Subcutaneous adipose tissue (tissue), 4 donors: ENCODE data around the gene LMO1. TPM values are rescaled to one million over a fixed set of nuclear protein-coding genes. Genes with fewer than 3 reads are reported as not detected.

Source experiments
- total RNA-seq, 4 donors: library from RNA; depleted of rRNA; stranded (reverse); fragments of >200 nt; gene quantifications; one replicate each; pipeline ENCODE4 v1.1.0, GENCODE V29; 2016
- TF ChIP-seq, protein P1 (sequence below): fragments of 450-650 bp; IDR thresholded peaks from one replicate; pipeline ENCODE4 v1.5.1; 2016; ENCODE audit warnings: low read depth, mild to moderate bottlenecking, control low read depth, antibody characterized with exemption, moderate library complexity

LMO1 gene
- total RNA-seq, 4 donors from 2014 or later: not detected

DNA sequence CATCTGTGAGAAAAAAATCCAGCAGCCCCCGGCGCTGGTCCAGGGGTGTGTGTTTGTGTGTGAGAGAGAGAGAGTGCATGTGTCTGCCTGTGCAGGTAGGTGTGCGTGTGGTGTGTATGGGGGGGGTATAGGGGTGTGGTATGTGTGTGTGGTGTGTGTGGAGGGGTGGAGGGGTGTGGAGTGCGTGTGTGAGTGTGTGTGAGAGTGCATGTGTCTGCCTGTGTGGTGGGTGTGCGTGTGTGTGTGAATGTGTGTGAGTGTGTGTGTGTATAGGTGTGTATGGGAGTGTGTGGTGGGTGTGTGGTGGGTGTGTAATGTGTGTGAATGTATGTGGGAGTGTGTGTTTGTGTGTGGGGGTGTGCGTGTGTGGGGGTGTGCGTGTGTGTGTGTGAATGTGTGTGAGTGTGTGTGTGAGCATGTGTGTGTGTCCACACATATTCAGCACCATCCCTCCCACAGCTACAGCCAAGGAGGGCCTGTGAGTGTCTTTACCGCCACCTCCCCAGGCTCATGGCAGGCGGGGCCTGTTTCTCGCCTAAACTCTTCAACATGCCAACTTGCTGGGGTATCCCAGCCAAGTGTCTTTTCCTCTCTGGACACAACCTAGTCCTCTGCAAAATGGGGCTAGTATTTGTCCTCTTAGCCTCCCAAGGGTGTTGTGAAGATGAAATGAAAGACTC, 11.9 kb downstream of the LMO1 start:
- TF ChIP-seq, protein P1, sequence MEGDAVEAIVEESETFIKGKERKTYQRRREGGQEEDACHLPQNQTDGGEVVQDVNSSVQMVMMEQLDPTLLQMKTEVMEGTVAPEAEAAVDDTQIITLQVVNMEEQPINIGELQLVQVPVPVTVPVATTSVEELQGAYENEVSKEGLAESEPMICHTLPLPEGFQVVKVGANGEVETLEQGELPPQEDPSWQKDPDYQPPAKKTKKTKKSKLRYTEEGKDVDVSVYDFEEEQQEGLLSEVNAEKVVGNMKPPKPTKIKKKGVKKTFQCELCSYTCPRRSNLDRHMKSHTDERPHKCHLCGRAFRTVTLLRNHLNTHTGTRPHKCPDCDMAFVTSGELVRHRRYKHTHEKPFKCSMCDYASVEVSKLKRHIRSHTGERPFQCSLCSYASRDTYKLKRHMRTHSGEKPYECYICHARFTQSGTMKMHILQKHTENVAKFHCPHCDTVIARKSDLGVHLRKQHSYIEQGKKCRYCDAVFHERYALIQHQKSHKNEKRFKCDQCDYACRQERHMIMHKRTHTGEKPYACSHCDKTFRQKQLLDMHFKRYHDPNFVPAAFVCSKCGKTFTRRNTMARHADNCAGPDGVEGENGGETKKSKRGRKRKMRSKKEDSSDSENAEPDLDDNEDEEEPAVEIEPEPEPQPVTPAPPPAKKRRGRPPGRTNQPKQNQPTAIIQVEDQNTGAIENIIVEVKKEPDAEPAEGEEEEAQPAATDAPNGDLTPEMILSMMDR: no peak

DNA sequence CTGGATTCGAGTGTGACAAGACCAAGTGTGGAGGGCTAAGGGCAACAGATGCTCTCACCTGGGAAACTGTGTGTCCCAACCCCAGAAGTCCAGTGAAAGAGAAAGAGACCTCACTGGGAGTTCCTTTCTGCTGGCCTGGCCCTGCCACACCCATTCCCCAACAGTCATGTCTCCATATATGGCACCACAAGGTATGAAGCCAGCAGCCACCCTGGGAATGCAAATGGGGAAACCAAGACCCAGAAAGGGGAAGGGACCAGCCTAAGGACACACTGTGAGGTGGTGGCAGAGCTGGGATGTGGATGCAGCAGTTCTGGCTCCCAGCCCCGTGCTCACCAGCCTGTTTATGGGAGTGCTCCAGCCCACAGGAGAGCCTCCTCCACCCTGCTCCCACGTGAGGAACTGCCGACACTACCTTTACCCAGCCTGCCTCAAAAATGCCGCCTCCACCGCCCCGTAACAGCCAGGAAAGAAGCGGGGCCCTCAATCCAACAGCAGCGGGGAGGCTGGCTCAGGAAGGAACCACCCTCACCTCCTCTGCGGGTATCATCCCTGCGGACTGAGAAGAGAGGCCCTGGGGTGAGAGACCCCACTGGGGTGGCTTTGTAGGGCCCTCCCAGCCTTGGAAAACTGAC, 12.6 kb downstream of the LMO1 start:
- TF ChIP-seq, protein P1: no peak

DNA sequence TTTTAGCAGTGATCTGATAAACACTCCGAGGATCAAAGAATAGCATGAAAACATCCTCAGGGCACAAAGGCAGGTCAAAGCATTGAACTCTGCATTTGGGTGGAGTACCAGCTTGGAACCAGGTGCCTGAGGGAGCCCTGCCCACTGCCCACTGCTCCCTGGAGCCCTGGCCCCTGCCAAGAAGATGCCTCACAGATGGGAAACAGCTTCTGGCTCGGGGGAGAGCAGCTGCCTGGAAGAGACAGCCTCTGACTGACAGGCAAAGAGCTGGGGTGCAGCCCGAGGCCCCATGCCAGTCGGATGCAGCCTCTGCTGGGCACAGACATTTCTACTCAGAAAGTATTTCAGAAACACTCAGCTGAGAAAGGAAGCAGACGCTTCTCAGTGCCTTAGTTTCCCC, 13.2 kb downstream of the LMO1 start:
- TF ChIP-seq, protein P1: no peak

DNA sequence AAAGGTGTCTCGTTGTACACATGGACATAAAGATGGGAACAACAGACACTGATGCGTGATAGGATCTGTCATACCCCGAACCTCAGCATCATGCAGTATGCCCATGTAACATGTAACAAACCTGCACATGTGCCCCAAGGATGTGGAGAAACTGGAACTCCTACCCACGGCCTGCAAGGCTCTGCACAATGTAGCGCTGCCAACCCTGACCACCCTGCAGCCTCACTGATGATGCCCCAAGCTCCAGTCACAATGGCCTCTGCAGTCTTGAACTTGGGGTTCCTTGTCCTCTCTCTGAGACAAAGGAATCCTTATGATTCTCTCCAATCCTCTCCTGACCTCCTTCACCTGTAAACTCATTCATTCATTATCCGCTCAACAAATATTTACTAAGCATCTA, 14.2 kb downstream of the LMO1 start:
- TF ChIP-seq, protein P1: no peak

DNA sequence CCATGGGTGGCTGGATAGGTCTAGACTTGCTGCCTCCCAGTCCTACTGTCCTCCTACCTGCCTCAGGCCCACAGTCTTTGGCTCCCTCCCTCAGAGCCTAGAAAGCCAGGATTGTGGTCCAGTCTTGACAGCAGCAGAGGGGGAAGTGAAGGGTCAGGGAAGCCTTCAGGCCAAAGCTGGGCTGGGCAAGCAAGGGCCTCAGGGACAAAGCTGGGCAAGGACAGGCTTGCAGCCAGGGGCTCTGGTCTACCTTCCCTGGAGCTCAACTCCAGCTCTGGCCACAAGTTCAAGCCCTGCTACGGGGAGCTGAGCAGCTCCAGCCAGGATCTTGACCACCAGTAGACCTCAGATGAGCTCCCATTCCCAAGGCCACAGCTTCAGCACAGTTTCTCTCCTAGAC, 14.9 kb downstream of the LMO1 start:
- TF ChIP-seq, protein P1: no peak

DNA sequence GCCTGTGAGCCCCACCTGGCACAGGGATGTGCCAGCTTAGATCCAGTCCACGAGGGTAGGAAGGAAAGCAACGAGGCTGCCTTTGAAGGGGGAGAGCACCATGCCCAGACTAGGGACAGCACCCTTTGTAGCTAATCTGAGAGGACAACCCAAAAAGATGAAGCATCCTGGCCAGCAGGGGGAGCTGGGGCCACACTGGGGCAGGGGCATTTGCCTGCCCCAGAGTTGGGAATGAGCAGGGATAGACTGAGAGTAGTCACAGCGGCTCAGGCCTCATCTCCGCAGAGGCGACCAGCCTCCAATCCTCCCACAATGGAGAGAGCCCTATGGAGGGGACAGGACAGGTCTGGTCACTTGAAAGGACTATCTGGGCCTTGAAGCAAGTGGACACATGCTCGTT, 16.4 kb downstream of the LMO1 start:
- TF ChIP-seq, protein P1: no peak

DNA sequence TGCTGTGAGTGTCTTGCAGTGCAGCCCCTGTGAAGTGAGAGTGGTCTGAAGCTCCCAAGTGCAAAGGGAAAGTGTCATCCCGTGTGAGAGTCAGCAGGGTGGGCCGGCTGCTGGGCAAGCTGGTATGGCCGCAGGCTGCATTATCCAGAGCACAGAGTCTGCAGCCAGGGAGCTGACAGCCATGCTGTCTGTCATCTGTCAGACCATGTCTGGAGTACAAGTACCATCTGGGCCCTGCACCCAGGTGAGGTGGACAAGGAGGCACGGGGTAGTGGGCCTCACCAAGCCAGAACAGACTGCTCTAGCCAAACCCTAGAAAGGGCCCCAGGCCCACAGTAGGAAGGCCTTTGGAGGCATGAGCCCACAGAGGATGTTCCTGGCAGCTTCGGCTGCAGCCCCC, 20.2 kb downstream of the LMO1 start:
- TF ChIP-seq, protein P1: no peak
